Ishikawa (cell line): ENCODE measurements around the gene DHX35.

ENCODE experiments used
- CEBPB ChIP-seq: IDR thresholded peaks from 2 replicates; pipeline ENCODE4 v1.6.1; 2012
- CREB1 ChIP-seq: IDR thresholded peaks from 2 replicates; pipeline ENCODE4 v1.6.1; 2012; ENCODE audit warnings: low read depth
- EGR1 ChIP-seq: IDR thresholded peaks from 2 replicates; pipeline ENCODE4 v1.6.1; 2012
- EP300 ChIP-seq: IDR thresholded peaks from 2 replicates; pipeline ENCODE4 v1.6.1; 2012; ENCODE audit warnings: borderline replicate concordance
- FOXM1 ChIP-seq: IDR thresholded peaks from 2 replicates; pipeline ENCODE4 v1.6.1; 2012; ENCODE audit warnings: low read depth, borderline replicate concordance
- NFIC ChIP-seq: IDR thresholded peaks from 2 replicates; pipeline ENCODE4 v1.6.1; 2012
- RAD21 ChIP-seq: IDR thresholded peaks from 2 replicates; pipeline ENCODE4 v1.6.1; 2012; ENCODE audit warnings: low read depth
- TAF1 ChIP-seq: IDR thresholded peaks from 2 replicates; pipeline ENCODE4 v1.6.1; 2012; ENCODE audit warnings: low read depth, mild to moderate bottlenecking
- TCF12 ChIP-seq: IDR thresholded peaks from 2 replicates; pipeline ENCODE4 v1.6.1; 2012; ENCODE audit warnings: low read depth
- TEAD4 ChIP-seq: IDR thresholded peaks from 2 replicates; pipeline ENCODE4 v1.6.1; 2012
- USF1 ChIP-seq: IDR thresholded peaks from 2 replicates; pipeline ENCODE4 v1.6.1; 2012
- YY1 ChIP-seq: IDR thresholded peaks from 2 replicates; pipeline ENCODE4 v1.6.1; 2012; ENCODE audit warnings: low read depth
- ZBTB7A ChIP-seq: IDR thresholded peaks from 2 replicates; pipeline ENCODE4 v1.6.1; 2012; ENCODE audit warnings: low read depth
- TF ChIP-seq, protein P1 (sequence below): IDR thresholded peaks from 2 replicates; pipeline ENCODE4 v1.6.1; 2012
- TF ChIP-seq, protein P2 (sequence below): IDR thresholded peaks from 2 replicates; pipeline ENCODE4 v1.6.1; 2012; ENCODE audit warnings: low read depth, mild to moderate bottlenecking

The DHX35 gene

DNA sequence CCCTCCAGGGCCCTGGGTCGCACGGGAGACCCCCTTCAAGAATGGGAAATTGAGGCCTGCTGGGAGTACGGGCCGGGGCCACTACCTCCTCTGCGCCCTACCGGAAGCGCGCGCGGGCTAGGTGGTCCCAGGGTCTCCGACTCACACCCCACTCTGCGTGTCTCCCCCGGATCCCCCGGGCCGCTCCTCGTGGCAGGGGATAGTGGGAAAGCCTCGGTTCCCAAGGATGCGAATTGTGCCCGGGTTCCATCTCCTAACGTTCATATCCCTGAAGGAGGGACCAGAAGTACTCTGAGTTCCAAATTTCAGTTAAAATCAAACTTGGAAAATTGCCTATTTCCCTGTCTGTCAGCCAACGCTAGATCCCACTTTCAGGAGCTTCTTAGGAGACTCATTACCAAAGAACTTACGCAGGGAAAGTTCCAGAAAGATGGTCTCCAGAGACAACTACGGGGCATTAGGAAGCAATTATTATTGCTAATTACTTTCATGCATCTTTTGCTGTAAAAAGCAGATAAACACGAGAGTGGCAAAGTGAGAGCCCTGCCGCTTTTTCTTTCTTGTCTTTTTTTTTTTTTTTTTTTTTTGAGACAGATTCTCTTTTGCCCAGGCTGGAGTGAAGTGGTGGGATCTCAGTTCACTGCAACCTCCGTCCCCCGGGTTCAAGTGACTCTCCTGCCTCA, 35.1 kb upstream of the DHX35 start:
- TF ChIP-seq ZBTB7A (peak; percentile 36; the same call in 1 of the 2 replicates), TEAD4 (no peak)

GRCh38 chr20:38927902-38928578, 34.1 kb upstream of the DHX35 start:
- TF ChIP-seq NFIC (no peak), TAF1 (no peak)
- TF ChIP-seq, protein P1, sequence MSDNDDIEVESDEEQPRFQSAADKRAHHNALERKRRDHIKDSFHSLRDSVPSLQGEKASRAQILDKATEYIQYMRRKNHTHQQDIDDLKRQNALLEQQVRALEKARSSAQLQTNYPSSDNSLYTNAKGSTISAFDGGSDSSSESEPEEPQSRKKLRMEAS: no peak

DNA sequence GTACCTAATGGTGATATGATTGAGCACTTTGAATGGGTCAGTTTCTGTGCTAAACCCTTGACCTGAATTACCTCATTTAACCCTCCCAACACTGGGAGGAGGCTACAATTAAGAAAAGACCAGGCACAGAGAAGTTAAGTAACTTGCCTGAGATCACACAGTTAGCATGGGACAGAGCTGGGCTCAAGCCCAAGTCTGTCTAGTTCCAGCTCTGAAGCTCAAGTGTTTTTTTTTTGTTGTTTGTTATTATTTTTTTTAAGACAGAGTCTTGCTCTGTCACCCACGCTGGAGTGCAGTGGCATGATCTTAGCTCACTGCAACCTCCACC, 31.9 kb upstream of the DHX35 start:
- TF ChIP-seq TCF12: no peak
- TF ChIP-seq NFIC: no peak
- TF ChIP-seq CREB1: no peak
- TF ChIP-seq EP300: no peak
- TF ChIP-seq TEAD4: no peak
- no peak for TF ChIP-seq ZBTB7A
- TF ChIP-seq FOXM1: no peak
- no peak for TF ChIP-seq EGR1
- TF ChIP-seq, protein P1: no peak
- TF ChIP-seq YY1: no peak

GRCh38 chr20:38931984-38932383, 30.2 kb upstream of the DHX35 start:
- TF ChIP-seq NFIC (no peak), ZBTB7A (no peak), RAD21 (no peak), YY1 (no peak), EGR1 (no peak), CREB1 (no peak), EP300 (no peak), TAF1 (no peak), CEBPB (no peak), TEAD4 (no peak), TCF12 (no peak), USF1 (no peak), FOXM1 (no peak)
- TF ChIP-seq, protein P2, sequence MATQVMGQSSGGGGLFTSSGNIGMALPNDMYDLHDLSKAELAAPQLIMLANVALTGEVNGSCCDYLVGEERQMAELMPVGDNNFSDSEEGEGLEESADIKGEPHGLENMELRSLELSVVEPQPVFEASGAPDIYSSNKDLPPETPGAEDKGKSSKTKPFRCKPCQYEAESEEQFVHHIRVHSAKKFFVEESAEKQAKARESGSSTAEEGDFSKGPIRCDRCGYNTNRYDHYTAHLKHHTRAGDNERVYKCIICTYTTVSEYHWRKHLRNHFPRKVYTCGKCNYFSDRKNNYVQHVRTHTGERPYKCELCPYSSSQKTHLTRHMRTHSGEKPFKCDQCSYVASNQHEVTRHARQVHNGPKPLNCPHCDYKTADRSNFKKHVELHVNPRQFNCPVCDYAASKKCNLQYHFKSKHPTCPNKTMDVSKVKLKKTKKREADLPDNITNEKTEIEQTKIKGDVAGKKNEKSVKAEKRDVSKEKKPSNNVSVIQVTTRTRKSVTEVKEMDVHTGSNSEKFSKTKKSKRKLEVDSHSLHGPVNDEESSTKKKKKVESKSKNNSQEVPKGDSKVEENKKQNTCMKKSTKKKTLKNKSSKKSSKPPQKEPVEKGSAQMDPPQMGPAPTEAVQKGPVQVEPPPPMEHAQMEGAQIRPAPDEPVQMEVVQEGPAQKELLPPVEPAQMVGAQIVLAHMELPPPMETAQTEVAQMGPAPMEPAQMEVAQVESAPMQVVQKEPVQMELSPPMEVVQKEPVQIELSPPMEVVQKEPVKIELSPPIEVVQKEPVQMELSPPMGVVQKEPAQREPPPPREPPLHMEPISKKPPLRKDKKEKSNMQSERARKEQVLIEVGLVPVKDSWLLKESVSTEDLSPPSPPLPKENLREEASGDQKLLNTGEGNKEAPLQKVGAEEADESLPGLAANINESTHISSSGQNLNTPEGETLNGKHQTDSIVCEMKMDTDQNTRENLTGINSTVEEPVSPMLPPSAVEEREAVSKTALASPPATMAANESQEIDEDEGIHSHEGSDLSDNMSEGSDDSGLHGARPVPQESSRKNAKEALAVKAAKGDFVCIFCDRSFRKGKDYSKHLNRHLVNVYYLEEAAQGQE: no peak
- TF ChIP-seq, protein P1: no peak

GRCh38 chr20:38932457-38933120, 29.6 kb upstream of the DHX35 start:
- TF ChIP-seq TCF12: no peak
- TF ChIP-seq FOXM1: no peak
- TF ChIP-seq TAF1: no peak
- no peak for TF ChIP-seq RAD21
- TF ChIP-seq CREB1: no peak
- TF ChIP-seq EGR1: no peak
- no peak for TF ChIP-seq EP300
- no peak for TF ChIP-seq NFIC
- TF ChIP-seq, protein P1: no peak
- TF ChIP-seq YY1: no peak

DNA sequence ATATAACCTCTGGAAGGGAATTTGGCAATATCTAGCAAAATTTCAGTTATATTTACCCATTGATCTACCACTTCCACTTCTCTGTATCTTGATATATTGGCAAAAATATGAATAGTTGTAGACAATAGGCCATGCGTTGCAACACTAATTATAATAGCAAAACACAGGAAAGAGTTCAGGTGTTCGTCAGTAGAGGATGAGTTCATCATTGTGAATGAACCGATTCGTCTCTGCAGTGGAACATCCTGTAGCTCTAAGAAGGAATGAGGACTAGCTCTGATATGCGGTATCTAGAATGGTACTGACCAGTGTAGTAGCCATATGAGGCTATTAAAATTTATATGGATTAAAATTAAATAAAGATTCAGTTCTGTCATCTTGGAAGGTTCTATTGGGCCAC, 27.6 kb upstream of the DHX35 start:
- no peak for TF ChIP-seq TAF1
- TF ChIP-seq TCF12: no peak
- no peak for TF ChIP-seq EGR1
- no peak for TF ChIP-seq RAD21
- TF ChIP-seq CREB1: no peak
- no peak for TF ChIP-seq YY1
- TF ChIP-seq EP300: no peak
- no peak for TF ChIP-seq CEBPB
- no peak for TF ChIP-seq TEAD4
- TF ChIP-seq FOXM1: no peak
- TF ChIP-seq NFIC: no peak
- TF ChIP-seq ZBTB7A: no peak
- TF ChIP-seq, protein P1: no peak

DNA sequence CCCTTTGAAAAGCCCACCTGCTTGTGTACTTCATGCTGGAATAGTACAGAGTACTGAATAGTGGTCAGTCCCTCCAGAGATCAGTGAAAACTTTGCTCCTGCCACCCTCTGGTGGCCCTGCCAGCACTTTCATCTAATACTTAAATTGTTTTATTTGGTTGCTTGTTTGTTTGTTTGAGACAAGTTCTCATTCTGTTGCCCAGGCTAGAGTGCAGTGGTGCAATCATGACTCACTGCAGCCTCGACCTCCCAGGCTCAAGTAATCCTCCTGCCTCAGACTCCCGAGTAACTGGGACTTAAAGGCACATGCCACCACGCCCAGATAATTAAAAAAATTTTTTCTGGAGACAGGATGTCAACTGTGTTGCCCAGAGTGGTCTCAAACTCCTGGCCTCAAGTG, 26.9 kb upstream of the DHX35 start:
- TF ChIP-seq FOXM1: no peak
- no peak for TF ChIP-seq CEBPB

DNA sequence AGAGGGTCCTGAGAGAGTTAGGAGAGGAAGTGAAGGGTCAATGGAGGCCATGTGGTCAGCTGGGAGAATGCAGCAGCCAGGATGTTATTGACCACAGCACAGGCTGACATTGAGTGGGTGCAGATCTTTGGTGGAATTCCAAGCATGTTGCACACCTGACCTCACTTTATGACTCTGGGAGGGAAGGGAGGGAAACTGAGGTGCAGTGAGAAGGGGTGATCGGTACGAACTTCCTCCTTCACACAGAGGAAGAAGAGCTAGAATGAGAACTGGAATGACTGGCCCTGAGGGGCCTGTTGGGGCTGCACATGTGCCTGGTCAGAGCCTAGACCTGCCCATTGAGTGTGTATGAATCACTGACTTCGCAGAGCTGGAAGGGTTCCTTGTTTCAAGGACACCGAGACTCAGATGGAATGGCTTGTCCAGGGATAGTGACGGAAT, 26.2 kb upstream of the DHX35 start:
- TF ChIP-seq ZBTB7A (no peak), EP300 (no peak), RAD21 (no peak), USF1 (no peak), FOXM1 (no peak), TEAD4 (no peak), EGR1 (no peak), YY1 (no peak), TCF12 (no peak)
- TF ChIP-seq, protein P2: no peak
